Stimulated activated CD4-positive, alpha-beta T cell treated with anti-CD3 and anti-CD28 coated beads, Interleukin-12 subunit alpha, Interleukin-12 subunit beta, amount 100 ng/mL, for 4 hours (primary cell): Measurements from ENCODE around the gene NPVF.
A peak's percentile ranks its signal among the peaks of the same experiment; 100 is the strongest.

Experiments used
- DNase-seq: peaks from one replicate; pipeline ENCODE4 v3.0.0-alpha.2; 2020

The NPVF gene, protein sequence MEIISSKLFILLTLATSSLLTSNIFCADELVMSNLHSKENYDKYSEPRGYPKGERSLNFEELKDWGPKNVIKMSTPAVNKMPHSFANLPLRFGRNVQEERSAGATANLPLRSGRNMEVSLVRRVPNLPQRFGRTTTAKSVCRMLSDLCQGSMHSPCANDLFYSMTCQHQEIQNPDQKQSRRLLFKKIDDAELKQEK

DNA sequence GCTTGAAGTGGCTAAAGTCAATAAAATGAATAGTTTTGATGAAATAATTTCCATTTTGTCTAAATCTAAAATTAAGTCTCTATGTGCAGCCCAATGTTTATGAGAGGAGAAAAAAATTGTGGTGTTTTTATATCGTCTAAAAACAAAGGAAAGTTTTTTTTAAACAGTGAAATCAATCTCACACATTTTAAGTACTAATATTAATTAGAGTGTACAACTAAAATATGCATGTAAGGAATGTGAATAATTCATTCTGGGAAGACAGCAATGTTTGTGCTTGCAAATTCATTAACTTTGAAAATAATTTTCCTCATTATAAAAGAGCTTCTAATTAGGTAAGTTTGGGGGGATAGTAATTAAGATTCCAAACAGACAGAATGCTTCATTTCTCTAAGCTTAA is at the start of gene NPVF:
TSS of gene NPVF (minus strand) at position 101 of the 400 bp plus-strand sequence. CDS start at position 54, 47 bp downstream.
- no peak for DNase-seq

DNA sequence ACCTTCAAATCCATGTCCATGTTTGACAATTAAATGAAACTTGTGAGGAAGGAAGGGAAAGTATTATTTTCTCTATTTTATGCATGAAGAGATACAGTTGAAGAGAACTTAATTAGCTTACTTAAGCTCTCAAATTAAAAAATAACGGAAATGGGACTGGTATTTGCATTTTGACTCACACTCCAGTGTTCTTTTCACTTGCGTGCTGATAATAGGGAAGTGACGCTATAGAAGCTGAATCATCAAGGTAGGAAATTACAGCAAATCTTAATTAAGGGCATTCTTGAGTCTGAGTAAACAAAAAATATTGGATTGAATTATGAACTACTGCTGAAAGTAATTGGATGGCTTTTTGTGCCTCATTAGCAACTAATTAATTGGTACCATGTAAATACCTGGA is 44.0 kb upstream of the NPVF start:
- DNase-seq = no peak

DNA sequence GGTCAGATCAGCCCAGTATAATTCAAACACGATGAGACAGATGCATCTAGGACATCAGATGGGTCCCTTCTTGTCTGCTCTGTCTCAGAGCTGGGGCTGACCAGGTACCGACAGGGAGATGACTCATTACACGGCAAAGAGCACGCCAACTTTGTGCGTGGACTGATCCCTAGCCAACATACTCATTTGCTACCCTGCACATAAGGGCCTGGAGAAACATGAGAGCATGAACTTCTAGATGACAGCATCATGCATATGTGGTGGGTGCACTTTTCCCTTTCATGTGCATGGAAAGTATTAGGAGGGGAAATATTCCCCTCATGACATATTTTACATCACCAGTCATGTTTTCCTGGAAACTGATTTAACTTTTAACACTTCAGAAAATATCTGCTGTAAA is 35.1 kb upstream of the NPVF start:
- no peak for DNase-seq

DNA sequence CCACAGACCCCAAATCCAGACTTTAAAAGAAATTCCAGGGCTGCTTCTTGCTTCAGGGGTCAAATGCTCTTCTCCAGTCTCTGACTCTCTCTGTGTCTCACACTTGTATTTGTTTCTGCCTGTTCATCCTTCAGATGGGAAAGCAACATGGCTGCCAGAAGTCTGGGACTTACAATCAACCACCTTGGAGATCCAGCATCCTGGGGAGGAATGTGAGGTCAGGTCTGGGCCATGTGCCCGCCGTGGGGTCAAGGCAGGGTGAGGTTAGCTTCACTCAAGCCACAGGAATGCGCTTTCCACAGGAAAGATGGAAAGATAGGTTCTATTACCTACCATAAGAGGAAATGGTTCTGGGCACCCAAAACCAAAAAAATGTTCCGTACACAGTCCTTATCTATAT is 34.3 kb upstream of the NPVF start:
- no peak for DNase-seq

DNA sequence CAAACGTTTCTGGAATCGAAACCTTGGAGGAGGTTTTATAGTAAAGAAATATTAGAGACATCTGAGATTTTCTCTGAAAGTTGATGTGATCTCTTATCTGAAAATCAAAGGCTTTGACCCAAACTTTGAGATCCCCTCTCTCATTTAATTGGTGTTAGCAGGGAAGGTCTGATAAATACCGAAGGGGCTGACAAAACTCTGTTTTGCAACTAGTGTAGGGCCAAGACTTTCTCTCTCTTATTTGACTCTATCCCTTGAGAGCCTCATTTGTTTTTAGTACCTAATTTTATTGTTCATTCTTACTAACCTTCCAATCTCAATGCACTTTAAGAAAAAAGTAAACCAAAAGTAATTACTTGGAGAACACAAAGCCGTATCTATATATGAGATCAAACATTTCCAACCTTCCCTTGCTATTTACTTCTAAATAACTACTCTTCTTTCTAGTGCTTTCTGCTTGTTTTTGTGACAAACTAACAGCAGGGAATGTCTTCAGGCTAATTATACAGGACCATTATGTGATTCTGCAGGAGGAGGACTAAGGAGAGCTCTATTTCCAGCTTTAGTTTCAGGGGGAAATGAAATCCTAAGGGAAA is 33.4 kb upstream of the NPVF start:
- DNase-seq = no peak

- DNase-seq = no peak
Observed at GRCh38 chr7:25260862-25261494, 32.7 kb upstream of the NPVF start.

GRCh38 chr7:25259487-25260243 is 31.4 kb upstream of the NPVF start:
- DNase-seq = peak; percentile 31

DNA sequence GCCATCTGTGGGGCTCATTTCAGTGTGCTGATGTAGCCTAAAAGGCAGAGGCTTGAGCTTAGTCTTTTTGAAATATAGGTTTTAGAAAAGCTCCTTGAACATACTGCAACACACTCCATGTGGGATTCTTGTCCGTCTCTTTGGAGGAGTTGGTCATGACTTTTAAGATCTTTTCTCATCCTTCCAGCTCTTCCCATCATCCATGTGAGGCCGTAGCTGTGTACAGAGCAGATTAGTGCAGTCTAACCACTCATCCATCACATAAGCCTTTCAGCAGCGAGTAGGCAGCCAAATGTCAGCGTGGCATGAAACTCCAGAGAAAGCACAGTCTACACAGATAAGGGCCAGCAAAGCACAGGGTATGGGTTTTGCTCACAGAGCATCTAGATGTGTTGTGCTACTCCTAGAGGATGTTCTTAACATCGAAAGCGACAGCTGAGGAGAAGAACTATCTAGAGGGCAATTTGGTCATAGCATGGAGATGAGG is 28.1 kb upstream of the NPVF start:
- no peak for DNase-seq

GRCh38 chr7:25255611-25256332 is 27.5 kb upstream of the NPVF start:
- no peak for DNase-seq

DNA sequence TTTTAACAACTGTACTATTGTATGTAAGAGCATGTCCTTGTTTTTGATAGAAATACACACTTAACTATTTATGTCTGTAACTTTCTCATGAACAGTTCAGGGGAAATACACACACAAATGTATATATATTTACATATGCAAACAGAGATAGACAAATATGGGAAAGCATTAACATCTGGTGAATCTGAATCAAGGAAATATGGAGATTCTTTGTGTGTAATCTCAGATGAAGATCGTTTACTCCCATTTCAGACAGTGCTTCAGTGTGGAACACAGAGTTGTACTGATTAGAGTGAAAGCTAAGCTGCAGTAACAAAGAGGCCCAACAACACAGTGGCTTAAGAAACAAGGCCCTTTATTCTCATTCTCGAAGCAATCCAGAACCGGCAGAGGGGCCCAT is 26.3 kb upstream of the NPVF start:
- DNase-seq = no peak

DNA sequence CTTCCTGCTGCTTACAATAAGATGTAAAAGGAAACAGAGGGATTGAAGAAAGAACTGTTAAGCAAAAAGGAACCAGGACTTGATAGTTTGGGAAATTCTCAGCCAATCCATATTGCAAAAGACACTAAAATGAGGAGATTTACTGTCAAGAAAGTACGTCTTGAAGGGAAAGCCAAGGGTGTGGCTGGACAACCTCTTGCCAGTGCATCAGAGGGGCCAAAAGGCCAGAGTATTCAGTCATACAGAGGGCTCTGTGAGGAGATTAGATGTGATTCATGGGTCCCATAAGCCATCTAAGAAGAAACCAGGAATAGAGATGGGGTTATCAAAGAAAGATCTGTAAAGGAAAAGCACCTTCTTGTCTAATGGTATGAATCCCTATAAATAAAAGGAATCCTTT is 25.4 kb upstream of the NPVF start:
- DNase-seq = no peak

GRCh38 chr7:25250386-25250785 is 22.1 kb upstream of the NPVF start:
- DNase-seq = no peak

- no peak for DNase-seq
Observed at GRCh38 chr7:25249772-25250171, 21.5 kb upstream of the NPVF start.

- no peak for DNase-seq
Observed at GRCh38 chr7:25246306-25246705, 18.0 kb upstream of the NPVF start.

DNA sequence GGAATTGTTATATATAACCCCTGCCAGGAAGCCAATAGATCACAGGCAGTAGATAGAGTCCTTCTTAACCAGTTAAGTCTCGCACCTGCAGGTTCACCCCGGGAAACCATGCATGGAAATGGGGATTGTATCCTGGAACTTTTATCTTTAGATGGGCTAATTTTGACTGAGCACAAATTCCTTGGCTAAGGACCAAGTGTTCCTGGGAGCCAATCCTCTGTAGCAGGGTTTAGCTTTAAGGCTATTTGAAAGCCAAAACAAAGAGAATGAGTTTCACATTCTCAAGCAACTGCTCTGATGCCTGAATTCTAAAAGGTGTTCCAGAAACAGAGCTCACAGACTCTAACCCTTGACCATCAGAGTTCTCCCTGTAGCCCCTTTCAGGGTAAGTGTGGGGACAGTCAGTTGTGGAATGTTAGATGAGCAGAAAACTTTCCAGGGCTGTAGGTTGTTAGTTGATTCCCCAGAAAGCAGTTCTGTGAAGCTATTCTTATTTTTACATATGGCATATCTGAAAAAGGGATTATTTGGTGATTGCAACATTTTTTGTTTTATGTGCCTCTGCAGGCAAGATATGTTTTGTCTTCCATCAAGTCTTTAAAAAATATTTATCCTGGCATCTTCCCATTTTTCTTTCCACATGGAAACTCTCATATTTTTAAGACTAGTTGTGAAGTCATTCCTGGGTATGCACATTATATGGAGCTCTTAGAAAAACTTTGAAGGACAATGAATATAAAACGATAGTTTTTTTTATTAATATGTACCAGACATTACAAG is 16.2 kb upstream of the NPVF start:
- no peak for DNase-seq

GRCh38 chr7:25242678-25243077 is 14.4 kb upstream of the NPVF start:
- DNase-seq = no peak

DNA sequence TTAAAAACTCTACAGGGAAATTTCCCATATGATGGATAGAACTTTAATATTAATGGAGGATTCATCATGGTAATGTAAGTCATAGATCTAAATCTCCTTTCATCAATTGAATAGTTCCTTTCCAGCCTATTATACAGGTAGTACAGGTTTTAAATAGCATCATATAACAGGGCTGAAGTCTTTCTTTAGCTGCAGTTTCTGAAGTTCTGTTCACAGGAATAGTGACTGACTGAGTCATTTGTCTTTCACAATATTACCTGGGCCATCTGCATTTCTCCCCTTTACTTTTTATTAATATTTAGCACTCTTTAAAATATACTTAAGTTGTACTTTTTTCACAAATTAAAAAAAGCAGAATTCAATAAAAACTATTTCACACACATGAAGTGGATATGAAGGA is 12.6 kb upstream of the NPVF start:
- no peak for DNase-seq

DNA sequence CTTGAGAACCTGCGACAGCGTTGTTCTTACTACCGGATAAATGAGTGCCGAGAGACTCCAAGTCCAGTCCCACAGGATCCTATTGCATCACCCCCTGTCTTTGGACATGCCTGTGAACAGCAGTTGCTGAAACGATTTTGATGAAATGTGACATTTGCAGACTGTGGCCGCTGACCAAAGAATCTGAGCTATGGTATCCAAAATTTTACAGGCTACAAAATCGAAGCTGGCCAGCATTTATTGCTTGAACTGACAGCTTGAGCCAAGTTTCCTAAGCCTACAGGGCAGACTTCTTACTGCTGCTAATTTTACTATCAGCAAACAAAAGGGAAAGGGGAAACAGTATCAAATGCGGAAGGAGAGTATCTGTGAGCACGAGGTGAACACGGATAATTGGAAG is 12.1 kb upstream of the NPVF start:
- no peak for DNase-seq

GRCh38 chr7:25239888-25240287 is 11.6 kb upstream of the NPVF start:
- no peak for DNase-seq

GRCh38 chr7:25238066-25238725 is 9.9 kb upstream of the NPVF start:
- no peak for DNase-seq

DNA sequence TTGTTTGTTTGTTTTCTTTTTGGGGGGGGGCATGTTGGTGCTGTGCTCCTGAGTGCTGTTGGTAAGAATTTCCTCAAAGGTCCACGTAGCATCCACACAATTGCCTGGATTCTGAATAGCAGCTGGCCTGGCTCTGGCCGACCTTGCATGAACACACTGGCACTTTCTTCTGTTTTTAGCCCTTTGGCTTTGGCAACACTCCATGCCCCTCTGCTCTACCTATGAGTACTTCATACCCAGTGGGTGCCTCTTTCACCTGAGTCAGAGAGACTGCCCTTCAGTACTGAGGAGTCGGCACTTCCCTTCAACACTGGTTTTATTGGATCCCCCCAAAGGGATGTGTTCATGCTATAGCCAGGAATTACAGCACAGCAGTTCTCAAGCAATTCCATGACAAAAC is 7.2 kb upstream of the NPVF start:
- no peak for DNase-seq

DNA sequence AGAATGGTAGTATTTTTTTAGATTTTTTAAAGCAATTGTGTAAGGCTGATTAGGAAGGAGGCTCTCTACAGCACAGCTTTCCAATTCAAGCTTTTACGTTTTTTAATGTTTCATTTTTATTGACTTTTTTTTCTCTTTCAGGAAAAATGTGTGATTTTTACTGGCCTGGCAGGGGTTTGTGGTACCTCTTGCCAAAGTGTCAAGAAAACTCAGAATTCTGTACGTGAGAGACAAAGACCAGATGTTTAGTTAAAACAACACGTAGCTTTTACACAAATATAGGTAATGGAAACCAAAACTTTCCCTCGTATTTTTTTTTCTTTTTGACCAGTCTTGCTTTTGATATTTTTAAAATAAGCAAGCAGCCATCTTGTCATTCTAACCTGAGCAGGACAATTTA is 6.0 kb upstream of the NPVF start:
- no peak for DNase-seq
